ENCODE data around the gene ERO1B. TPM values are rescaled to one million over a fixed set of nuclear protein-coding genes. Genes with fewer than 3 reads are reported as not detected.

Gene ERO1B
- total RNA-seq, 4 donors from 2014 or later = 29.8 to 60.1 (median 38.3) TPM

DNA sequence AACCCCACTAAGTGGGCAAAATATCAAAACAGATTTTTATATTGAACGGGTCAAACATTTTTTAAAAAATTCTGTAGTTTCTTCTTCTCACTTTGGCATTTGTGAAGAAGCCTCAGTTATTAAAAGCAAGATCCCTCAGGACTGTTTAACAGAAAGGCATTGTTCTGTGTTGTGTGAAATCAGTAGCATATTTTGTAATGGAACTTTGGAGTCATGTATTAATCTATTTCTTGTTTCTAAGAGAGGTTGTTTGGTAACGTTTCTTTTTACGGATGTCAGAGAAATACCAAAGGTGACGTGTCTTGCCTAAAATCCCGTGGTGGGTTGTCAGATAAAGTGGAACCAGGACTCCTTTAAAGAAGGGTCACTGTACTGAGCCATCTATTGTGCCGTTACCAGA lies 115.7 kb downstream of the ERO1B start:
- no peak overlapping the region for H3K27ac ChIP-seq
- no peaks in the 10 kb centered on the region for H3K9me3 ChIP-seq
- TF ChIP-seq POLR2A (IDR thresholded peaks at IDR 0.05) = no peak
- TF ChIP-seq, protein P1, sequence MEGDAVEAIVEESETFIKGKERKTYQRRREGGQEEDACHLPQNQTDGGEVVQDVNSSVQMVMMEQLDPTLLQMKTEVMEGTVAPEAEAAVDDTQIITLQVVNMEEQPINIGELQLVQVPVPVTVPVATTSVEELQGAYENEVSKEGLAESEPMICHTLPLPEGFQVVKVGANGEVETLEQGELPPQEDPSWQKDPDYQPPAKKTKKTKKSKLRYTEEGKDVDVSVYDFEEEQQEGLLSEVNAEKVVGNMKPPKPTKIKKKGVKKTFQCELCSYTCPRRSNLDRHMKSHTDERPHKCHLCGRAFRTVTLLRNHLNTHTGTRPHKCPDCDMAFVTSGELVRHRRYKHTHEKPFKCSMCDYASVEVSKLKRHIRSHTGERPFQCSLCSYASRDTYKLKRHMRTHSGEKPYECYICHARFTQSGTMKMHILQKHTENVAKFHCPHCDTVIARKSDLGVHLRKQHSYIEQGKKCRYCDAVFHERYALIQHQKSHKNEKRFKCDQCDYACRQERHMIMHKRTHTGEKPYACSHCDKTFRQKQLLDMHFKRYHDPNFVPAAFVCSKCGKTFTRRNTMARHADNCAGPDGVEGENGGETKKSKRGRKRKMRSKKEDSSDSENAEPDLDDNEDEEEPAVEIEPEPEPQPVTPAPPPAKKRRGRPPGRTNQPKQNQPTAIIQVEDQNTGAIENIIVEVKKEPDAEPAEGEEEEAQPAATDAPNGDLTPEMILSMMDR (IDR thresholded peaks at IDR 0.05) = no peak
- 94 to 96% methylated on average over 6 of the region's 6 CpGs for WGBS, 2 donors
- no peak for DNase-seq
- no peak overlapping the region for H3K4me3 ChIP-seq (replicated peaks in 1 of 3)
- H3K4me1 ChIP-seq = no peaks in the 10 kb centered on the region
- no peaks in the 10 kb centered on the region for H3K27me3 ChIP-seq
- no peaks in the 10 kb centered on the region for H3K36me3 ChIP-seq
- intact Hi-C loops (cut with DNase I) = no loop called here

Small RNAs within 50 kb of the gene (small RNA-seq; reads per million reads assigned to genes)
- gene RNU2-70P = 0.66 reads per million

Other genes with a start within 250 kb of the ERO1B start
- 10 to 100 TPM; 27.8 to 91.8 (median 69.4) TPM for gene NID1, start 216.9 kb downstream of the ERO1B start, total RNA-seq
- gene GPR137B, start 139.4 kb downstream of the ERO1B start, total RNA-seq = 10 to 100 TPM; 15.1 to 30.0 (median 15.6) TPM
- gene EDARADD, start 112.3 kb upstream of the ERO1B start, total RNA-seq = 10 to 100 TPM in 1 of 4 donors, 1 to 10 TPM in 3; 8.4 to 11.8 (median 8.8) TPM
- 10 to 100 TPM; 61.8 to 94.2 (median 79.2) TPM for gene LGALS8, start 242.0 kb upstream of the ERO1B start, total RNA-seq

All from thyroid gland (tissue), 4 donors.